Hematopoietic multipotent progenitor cell (in vitro differentiated cells): ENCODE results near the gene FNDC3B. TPM values are rescaled to one million over a fixed set of nuclear protein-coding genes. Genes with fewer than 3 reads are reported as not detected.

ENCODE experiments used
- DNase-seq, 3 donors: peaks; one replicate each; pipeline ENCODE4 v3.0.0-alpha.2; 2011 to 2015; ENCODE audit warnings: low read depth in 2 of 3, low spot score in 2 of 3
- total RNA-seq: library from RNA; depleted of rRNA; stranded (reverse); fragments of >200 nt; gene quantifications from one replicate; pipeline ENCODE4 v1.2.3, GENCODE V29; 2012

Gene FNDC3B
- total RNA-seq, 1 donor, result 28.0 TPM

DNA sequence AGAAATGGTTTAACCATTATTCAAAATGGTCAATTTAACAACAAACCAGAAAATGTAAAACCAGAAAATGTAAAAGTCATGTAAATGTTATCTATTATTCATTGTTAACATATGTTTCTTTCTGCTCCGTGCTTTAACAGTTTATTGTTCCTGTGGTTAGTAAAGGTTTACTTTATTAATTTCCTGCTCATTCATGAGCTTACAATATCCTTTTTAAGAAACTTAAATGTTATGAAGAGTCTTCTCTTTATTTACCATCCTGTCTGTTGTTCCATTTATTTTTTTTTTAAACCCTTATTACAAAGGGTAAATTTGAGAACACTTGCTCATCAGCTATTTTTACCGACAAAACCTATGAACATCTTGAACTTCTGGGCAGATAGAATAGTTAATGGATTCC, 260.8 kb downstream of the FNDC3B start:
- DNase-seq, result no peak

DNA sequence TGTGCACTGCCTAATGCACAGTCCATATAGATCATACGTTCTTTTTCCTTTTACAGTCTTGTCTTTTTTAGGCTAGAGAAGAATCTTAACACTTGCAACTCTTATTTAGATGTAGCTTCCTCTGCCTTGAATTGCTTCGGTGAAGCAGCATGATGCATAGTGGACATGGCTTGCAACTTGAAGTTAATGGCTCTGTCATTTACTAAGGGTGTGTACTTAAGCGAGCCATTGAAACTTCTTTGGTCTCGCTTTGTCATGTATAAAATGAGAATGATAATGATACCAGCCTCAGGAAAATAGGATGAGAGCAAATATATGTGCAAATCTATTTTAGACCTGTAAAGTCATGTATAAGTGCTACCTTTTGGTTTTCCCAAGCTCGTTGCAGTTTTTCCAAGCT, 261.5 kb downstream of the FNDC3B start:
- no peak for DNase-seq

DNA sequence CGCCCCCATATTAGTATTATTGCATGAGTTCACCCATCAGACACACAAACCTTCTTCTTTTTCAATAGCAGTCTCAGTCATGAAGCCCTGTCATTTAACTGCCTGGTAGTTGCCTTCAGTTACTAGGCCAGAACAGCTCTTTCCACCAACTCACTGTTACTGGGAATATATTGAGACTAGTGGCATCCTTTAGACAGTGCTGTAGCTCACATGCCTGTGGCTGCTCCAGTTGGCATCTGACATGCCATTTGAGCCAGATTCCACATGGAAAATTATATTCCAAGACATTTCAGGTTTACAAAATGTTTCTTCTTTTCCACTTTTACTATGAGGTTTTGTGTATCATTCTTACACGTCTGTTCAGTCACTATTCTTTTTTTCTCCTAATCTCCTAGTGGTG, 262.8 kb downstream of the FNDC3B start:
- DNase-seq, result no peak

DNA sequence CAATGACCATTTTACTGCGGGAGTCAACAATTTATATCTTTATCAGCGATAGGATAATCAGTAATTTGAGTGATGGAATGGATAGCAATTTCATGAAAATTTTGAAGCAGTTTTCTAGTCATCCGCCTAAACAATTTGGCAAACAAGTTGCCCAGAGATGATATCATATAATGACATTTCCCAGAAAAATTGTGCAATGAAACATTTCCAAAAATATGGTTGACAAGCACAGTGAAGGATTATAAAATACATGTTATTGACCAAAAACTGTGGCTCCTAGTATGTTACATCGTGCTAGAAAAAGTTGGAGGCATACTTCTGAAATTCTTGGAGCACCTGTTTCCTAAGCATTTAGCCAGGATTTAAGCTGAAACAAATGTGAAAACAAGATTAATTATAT, 263.8 kb downstream of the FNDC3B start:
- no peak for DNase-seq

DNA sequence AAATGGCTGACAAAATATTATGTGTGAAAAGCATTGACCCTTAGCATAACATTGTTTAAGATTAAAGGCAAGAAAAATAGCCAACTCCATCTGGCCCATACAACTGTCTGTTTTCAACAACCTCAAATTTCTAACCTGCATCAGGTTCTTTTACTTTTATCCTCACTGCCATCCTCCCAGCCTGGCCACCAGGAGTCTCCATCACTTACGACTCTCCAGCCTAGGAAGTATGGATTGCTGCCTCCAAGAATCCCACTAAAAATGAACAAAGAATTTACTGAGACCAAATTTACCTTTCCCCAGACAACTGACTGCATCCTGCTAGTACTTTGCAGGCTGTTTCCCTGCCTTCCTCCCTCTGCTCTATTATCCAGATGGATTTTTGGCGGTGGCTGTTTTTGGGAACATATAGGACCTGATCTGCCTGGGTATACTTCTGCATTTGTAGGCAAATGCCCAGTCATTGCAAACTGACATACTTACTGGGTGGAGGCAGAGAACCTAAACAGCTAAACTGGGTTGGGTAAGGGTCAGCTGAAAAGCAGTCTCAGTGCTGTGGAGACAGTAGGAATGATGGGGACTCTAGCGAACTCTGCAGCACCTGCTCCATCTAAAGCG, 264.7 kb downstream of the FNDC3B start:
- no peak for DNase-seq

DNA sequence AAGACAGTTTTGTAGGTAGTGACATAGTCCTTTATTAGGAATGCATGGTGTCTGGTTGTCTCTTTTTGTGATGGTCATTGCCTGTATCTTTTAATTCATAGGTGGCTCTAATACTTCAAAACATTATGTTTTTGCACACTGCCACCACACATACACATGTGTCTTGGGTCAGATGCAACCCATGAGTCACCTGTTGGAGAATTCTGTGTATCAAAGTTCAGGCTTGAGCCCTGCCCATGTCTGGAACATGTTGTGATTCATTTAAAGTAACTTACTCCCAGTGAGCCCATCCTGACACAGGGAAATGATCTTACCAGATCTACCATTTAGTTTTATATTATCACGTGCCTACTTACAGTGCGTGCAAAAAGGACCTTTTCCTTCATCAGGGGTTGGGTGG, 266.2 kb downstream of the FNDC3B start:
- no peak for DNase-seq

DNA sequence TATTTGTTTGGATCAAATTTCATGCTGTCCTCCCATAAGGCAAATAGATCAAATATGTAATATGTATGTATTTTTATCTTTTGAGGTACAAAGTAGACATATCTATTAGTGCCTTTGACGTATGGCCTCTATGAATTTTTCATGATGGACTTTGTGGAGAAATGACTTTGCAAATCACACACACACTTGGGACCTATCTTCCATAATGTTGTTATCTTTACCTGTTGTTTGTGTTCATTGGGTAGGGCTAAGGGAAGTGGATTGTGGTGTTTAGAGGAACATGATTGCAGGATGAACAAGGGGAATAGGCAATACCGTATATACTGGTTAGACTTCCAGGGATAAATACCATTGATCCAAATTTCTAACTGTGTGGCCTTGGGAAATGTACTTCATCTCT, 266.6 kb downstream of the FNDC3B start:
- DNase-seq, result no peak

DNA sequence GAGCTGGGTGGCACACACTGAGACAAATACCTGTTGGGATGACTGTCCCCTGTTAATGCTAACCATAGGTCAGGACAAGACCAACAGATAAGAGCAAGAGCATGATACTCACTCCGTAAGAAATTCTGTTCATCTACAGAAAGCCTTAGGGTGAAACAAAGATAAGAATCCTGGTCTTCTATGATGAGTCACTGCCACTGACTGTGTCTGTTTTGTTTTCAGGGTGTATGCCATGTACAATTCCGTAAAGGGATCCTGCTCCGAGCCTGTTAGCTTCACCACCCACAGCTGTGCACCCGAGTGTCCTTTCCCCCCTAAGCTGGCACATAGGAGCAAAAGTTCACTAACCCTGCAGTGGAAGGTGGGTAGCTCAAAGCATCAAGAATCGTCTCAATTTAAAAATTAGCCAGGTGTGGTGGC, 267.8 kb downstream of the FNDC3B start:
- DNase-seq, result no peak

DNA sequence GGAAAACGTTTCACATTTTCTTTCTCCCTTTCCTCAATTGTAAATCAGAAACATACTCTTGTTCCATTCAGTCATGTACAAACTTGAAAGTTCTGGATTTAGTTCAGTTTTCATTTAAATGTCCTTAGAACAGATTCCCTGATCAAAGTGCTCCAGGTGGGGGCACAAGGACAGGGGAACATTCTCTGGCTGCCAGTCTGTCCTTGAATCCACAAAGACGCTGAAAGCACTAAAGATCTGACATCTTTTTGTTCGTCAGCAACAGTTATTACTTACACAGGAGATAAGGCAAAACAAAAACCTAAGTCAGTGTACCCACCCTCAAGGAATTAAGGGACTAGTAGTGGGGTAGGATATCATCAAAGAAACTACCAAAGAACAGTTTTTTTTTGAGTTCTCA, 269.7 kb downstream of the FNDC3B start:
- no peak for DNase-seq

DNA sequence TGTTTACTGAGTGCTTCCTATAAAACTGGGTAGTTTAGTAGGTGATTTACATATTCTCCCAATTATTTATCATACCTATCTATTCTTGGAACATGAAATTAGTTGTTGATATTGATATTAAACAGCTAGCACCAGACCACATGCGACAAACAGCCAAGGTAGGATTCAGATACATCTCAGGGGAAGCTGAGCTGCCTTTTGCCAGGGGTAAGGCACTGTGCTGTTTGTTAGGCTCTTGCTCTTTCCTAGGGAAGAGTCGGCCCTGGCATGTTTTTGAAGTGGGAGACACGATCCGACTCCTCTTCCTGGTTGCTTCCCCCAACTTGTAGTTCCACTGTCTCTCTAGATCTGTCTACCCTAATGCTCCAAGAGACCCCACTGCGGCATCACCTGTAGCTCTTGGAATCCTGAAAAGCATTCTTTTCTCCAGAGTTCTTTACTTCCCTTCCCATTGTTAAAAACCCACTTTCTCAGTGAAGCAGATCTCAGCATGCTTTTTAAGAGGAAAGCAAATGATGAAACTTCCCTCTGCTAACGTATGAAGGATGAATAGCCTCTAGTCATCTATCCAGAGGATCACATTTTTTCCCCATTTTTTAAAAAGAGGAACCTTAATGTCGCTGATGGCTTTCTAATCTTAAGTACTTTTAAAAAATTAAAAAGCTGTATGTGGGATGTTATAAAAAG, 270.5 kb downstream of the FNDC3B start:
- no peak for DNase-seq

DNA sequence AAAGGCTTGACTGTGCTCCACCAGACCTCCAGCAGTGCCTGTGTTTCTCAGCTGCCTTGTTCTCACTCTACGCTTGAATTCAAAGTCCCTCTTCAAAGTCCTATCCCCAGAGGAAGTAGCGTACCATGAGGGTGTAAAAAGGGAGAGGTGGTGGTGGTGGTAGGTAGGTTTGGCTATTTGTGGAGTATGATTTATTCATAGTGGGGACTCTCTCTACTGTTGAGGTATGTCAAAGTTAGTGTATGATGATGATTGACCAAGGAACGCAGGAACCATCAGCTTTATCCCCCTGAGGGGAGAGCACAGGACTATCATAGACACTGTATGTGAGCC, 271.0 kb downstream of the FNDC3B start:
- no peak for DNase-seq

DNA sequence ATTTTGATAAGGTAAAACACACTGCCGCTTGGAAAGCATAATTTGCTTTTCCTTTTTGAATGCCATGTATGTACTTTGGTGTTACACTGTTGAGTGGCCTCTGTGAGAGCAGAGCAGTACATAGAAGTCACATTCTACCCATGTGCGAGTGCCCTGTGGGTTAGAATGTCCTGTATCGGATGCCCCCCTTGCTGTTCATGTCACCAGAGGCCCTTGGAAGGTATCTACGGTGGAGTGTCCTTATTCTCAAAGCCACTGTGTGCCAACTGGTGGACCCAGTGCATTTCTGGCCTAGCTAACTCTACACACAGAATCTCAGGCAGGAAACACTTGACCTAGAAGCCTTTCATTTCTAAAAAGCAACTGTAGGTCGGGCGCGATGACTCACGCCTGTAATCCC, 271.8 kb downstream of the FNDC3B start:
- no peak for DNase-seq

DNA sequence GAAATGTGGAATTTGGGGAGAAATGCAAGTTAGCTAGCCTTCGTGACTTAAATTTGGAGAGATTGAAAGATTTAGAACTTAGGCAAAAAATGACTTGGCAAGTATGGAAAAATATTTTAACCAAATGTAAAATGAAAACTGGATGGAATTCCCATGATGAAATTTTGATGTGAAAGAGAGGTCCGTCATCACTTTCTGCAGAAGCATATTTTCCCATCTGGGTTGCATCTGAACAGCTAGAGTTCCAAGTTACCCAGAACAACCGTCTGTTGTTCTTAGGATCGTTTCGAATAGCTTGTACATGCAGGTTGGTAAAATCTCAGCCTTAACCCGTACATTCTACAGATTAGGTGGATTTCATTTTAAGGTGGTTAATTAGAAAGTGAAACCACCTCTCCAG, 272.6 kb downstream of the FNDC3B start:
- DNase-seq, result no peak

DNA sequence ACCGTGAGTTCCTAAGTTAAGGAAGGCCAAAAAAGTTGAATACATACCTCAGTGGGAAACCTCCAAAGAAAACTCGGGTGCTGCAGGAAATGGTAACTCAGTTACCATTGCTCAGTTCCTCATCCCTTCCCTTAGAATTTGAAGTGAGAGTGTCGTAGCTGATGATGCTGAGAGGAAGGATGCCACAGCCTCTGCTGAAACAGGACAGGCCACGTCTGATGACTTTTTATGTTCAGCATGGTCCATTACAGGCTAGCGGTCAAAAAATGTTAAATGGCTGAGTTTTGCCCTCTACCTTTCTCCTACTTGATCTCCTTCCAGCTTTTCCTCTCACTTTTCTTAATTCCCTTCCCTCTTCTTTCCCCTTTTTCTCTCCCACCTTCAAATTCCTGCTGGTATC, 273.3 kb downstream of the FNDC3B start:
- DNase-seq, result no peak

DNA sequence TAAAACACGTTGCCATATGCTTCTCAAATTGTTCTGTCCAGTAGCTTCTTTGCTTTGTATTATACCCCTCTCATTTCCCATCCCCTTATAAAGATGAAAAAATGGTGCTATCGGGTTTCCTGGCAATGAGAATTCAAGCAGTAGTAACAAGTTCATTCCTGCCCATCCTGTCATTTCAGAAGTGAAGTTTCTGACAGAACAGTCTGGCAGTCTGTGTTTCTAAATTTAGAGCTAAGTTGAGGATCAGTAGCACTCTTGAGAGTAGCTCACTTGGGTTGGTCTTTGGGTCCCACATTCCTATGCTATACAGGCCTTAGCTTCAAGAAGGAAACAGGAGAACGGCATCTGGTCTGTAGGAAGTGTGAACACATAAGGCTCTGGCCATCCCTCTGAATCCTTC, 274.3 kb downstream of the FNDC3B start:
- DNase-seq, result no peak

DNA sequence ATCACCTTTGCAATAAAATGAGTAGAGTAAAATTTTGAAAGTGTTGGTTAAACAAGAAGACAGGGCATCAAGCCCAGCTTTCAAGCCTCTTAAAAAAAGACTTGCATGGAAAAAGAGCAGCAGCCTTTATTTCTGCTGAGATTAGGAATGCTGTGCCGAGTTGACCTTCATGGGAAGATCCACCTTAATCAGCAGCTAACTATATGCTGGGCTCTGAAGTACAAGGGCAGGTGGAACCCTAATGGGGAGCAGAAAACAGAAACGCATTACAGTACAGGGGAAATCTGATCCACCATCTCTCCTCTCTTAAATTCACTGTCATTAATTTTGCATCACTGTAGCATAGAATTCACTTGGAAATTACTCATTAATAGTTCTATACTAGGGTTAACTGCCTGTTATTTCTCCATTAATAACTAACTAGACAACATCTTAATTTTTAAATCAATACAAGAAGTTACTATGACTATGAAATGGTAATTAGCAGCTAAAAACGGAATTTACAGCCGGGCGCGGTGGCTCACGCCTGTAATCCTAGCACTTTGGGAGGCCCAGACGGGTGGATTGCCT, 275.3 kb downstream of the FNDC3B start:
- no peak for DNase-seq

DNA sequence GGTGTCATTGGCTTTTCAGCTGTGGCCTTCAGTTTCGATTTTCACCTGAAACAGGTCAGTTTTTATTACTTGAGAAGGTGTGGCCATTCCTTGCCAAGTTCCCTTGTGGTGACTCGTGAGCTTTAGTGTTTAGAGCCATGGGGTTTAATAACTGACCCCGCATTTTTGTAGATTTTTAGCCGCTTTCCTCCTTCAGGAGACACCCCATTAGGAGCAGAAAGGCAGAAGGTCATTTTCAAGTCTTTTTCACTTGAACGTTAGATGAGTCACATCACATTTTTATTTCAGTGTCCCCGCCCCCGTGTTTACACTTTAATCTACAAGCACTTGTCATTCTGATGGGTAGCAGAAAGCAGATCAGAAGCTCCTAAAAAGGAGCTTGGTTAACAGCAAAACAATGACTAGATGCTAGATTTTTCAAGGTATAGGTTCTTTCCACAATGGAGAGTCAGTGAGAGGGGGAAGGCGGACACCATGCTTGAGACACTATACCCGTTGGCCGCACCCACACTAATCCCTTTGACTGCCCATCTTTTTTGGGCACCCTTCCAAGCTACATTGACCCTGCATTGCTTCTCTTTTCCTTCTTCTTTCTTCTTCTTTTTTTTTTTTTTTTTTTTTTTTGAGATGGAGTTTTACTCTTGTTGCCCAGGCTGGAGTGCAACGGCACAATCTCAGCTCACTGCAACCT, 276.2 kb downstream of the FNDC3B start:
- no peak for DNase-seq

DNA sequence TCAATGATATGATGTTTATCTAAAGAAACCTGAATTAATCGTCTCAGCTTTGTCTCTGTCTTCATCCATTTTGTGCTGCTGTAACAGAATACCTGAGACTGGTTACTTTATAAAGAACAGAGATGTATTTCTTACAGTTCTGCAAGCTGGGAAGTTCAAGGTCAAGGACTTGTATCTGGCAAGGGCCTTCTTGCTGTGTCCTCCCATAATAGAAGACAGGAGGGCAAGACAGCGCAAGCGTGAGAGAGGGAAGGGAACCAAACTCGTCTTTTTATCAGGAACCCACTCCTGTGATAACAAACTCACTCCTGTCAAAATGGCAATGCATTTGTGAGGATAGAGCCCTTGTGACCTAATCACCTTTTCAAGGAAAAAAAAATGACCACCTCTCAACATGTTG, 277.4 kb downstream of the FNDC3B start:
- DNase-seq, result no peak

DNA sequence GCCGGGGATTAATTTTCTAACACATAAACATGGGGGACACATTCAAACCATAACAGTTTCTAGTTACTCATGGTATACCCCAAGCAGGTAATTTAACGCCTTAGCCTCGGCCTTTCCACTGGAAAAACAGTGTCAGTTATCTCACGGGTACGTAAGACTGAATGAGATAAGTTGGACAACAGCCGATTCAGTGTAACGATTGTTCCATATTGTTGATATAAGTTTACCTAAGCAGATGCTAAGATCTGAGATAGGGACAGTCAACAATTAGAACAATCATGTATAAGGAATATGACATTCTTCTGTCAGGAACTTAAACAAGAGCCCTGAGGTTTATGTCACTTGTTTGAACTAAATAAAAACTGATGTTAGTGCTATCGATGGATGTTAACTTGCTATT, 278.1 kb downstream of the FNDC3B start:
- no peak for DNase-seq

DNA sequence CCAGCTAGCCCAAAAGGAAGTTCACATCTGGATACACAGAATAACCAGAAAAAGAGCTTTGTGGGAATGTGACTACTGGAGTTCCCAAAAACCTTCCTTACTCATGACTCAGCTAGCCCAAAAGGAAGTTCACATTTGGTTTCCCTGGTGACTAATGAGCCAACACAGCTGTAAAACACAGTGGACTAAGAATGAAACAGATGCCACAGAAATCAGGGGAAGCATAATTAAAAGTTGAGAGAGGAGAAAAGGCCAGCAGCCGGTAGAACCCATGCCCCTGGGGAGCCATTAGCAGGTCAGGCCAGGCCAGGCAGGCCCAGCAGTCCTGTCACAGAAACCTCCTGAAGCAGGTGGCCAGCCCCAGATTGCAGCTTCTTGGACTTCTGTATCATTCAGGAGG, 278.6 kb downstream of the FNDC3B start:
- DNase-seq, result peak in 2 of 3 donors; percentile 62 to 69

DNA sequence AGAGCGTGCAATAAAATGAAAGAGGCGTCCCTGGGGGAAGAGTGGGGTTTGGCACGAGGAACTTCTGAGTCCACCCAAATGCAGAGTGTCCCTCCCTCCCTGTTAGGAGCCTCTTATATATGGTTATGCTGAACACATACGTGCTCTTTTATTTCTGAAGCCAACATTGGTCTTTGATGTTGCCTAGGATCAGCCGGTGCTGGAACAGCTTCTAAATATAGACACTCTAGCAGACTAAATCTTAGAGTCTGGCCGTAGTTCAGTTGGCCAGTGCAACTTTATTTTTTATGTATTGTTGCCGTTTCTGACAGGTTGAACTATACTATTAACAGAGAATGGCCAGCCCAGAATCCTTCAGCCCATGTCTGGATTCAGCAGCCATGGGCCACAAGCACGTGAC, 280.2 kb downstream of the FNDC3B start:
- no peak for DNase-seq

DNA sequence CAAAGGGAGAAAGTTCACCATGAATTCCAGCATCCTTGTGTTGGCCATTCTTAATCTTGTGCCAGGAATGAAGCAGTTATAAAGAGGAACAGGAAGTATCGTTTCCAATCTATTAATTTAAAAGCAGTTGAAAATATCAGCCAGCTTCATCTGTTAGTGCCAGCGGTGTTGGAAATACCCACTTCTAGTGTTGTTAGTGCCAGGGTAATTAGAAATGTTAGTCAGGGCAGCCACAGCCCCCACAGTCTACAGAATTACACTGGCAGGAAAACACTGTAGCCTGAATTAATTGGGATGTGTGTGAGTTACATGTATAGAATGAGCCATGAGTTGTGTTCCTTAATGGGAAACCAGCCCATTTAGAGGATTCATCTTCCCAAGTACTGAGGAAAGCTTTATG, 281.1 kb downstream of the FNDC3B start:
- peak in 1 of 3 donors; percentile 45 for DNase-seq
